ENCODE data around the gene HLA-DRB1.

The HLA-DRB1 gene

GRCh38 chr6:32627249-32627648, 37.6 kb upstream of the HLA-DRB1 start:
- no peaks in the 10 kb centered on the region for H4K20me1 ChIP-seq (ENCODE audit: insufficient read depth, low read length)
- no peak overlapping the region for H3K27ac ChIP-seq (ENCODE audit: low read length)
- TF ChIP-seq CTCF (IDR thresholded peaks at IDR 0.05; ENCODE audit: low read depth, low read length) (no peak), EZH2phosphoT487 (IDR thresholded peaks at IDR 0.05; ENCODE audit: low read depth) (no peak)
- H3K27me3 ChIP-seq (ENCODE audit: low read depth, low read length): no peaks in the 10 kb centered on the region
- no peak overlapping the region for H3K4me2 ChIP-seq (ENCODE audit: low read length)
- no peaks in the 10 kb centered on the region for H3K9me3 ChIP-seq (ENCODE audit: insufficient read depth, low read length)
- H3K79me2 ChIP-seq (ENCODE audit: low read length): no peaks in the 10 kb centered on the region
- H2AFZ ChIP-seq (ENCODE audit: low read depth, low read length): no peak overlapping the region
- no peaks in the 10 kb centered on the region for H3K36me3 ChIP-seq (replicated peaks; ENCODE audit: low read depth, low read length)
- H3K4me3 ChIP-seq (ENCODE audit: low read length): no peak overlapping the region
- H3K4me1 ChIP-seq (ENCODE audit: low read length): peaks cover 32% of the 10 kb centered on the region
- no peak overlapping the region for H3K9ac ChIP-seq (ENCODE audit: low read length)

- TF ChIP-seq EZH2phosphoT487 (IDR thresholded peaks at IDR 0.05; ENCODE audit: low read depth) (no peak), CTCF (IDR thresholded peaks at IDR 0.05; ENCODE audit: low read depth, low read length) (no peak)
- Histone ChIP-seq H3K9ac (ENCODE audit: low read length) (no peak overlapping the region), H3K79me2 (ENCODE audit: low read length) (no peaks in the 10 kb centered on the region), H4K20me1 (ENCODE audit: insufficient read depth, low read length) (no peaks in the 10 kb centered on the region), H2AFZ (ENCODE audit: low read depth, low read length) (no peak overlapping the region), H3K9me3 (ENCODE audit: insufficient read depth, low read length) (no peaks in the 10 kb centered on the region), H3K4me1 (ENCODE audit: low read length) (peaks cover 43% of the 10 kb centered on the region), H3K27ac (ENCODE audit: low read length) (no peak overlapping the region), H3K4me2 (ENCODE audit: low read length) (no peak overlapping the region), H3K4me3 (ENCODE audit: low read length) (no peak overlapping the region), H3K27me3 (ENCODE audit: low read depth, low read length) (no peaks in the 10 kb centered on the region), H3K36me3 (replicated peaks; ENCODE audit: low read depth, low read length) (no peaks in the 10 kb centered on the region)
Measured at GRCh38 chr6:32625137-32625536, 35.5 kb upstream of the HLA-DRB1 start.

GRCh38 chr6:32624565-32624964, 34.9 kb upstream of the HLA-DRB1 start:
- Histone ChIP-seq H4K20me1 (ENCODE audit: insufficient read depth, low read length) (no peaks in the 10 kb centered on the region), H3K27ac (ENCODE audit: low read length) (no peak overlapping the region), H3K9me3 (ENCODE audit: insufficient read depth, low read length) (no peaks in the 10 kb centered on the region), H3K4me1 (ENCODE audit: low read length) (peaks cover 43% of the 10 kb centered on the region), H3K4me3 (ENCODE audit: low read length) (no peak overlapping the region), H3K79me2 (ENCODE audit: low read length) (no peaks in the 10 kb centered on the region), H3K9ac (ENCODE audit: low read length) (no peak overlapping the region), H2AFZ (ENCODE audit: low read depth, low read length) (no peak overlapping the region), H3K36me3 (replicated peaks; ENCODE audit: low read depth, low read length) (no peaks in the 10 kb centered on the region), H3K4me2 (ENCODE audit: low read length) (peak overlapping the region; percentile 12; the same call in 1 of the 2 replicates), H3K27me3 (ENCODE audit: low read depth, low read length) (no peaks in the 10 kb centered on the region)
- TF ChIP-seq CTCF (IDR thresholded peaks at IDR 0.05; ENCODE audit: low read depth, low read length): no peak
- no peak for TF ChIP-seq EZH2phosphoT487 (IDR thresholded peaks at IDR 0.05; ENCODE audit: low read depth)

GRCh38 chr6:32623693-32624092, 34.0 kb upstream of the HLA-DRB1 start:
- Histone ChIP-seq H3K27me3 (ENCODE audit: low read depth, low read length) (no peaks in the 10 kb centered on the region), H3K9ac (ENCODE audit: low read length) (peak overlapping the region; percentile 1; the same call in 1 of the 2 replicates), H3K27ac (ENCODE audit: low read length) (peak overlapping the region; percentile 97), H3K4me2 (ENCODE audit: low read length) (peak overlapping the region; percentile 89), H3K4me3 (ENCODE audit: low read length) (peak overlapping the region; percentile 24; the same call in 1 of the 2 replicates), H3K9me3 (ENCODE audit: insufficient read depth, low read length) (no peaks in the 10 kb centered on the region), H3K4me1 (ENCODE audit: low read length) (peaks cover 43% of the 10 kb centered on the region), H2AFZ (ENCODE audit: low read depth, low read length) (no peak overlapping the region), H4K20me1 (ENCODE audit: insufficient read depth, low read length) (no peaks in the 10 kb centered on the region), H3K79me2 (ENCODE audit: low read length) (no peaks in the 10 kb centered on the region), H3K36me3 (replicated peaks; ENCODE audit: low read depth, low read length) (no peaks in the 10 kb centered on the region)
- TF ChIP-seq CTCF (IDR thresholded peaks at IDR 0.05; ENCODE audit: low read depth, low read length): no peak
- no peak for TF ChIP-seq EZH2phosphoT487 (IDR thresholded peaks at IDR 0.05; ENCODE audit: low read depth)

Measured in OCI-LY3 (cell line).